VCaP (cell line): ENCODE data around the gene SLC25A34.

Experiments
- H3K27ac ChIP-seq: fragments of 450-650 bp; 2 replicates; pipeline ENCODE4 v1.5.1; 2017
- TF ChIP-seq, protein P1 (sequence below): fragments of 450-650 bp; conservative IDR thresholded peaks from 2 replicates; pipeline ENCODE4 v1.5.1; 2017; ENCODE audit warnings: mild to moderate bottlenecking, moderate library complexity

The SLC25A34 gene

GRCh38 chr1:15757016-15757543 lies 21.0 kb downstream of the SLC25A34 start:
- TF ChIP-seq, protein P1, sequence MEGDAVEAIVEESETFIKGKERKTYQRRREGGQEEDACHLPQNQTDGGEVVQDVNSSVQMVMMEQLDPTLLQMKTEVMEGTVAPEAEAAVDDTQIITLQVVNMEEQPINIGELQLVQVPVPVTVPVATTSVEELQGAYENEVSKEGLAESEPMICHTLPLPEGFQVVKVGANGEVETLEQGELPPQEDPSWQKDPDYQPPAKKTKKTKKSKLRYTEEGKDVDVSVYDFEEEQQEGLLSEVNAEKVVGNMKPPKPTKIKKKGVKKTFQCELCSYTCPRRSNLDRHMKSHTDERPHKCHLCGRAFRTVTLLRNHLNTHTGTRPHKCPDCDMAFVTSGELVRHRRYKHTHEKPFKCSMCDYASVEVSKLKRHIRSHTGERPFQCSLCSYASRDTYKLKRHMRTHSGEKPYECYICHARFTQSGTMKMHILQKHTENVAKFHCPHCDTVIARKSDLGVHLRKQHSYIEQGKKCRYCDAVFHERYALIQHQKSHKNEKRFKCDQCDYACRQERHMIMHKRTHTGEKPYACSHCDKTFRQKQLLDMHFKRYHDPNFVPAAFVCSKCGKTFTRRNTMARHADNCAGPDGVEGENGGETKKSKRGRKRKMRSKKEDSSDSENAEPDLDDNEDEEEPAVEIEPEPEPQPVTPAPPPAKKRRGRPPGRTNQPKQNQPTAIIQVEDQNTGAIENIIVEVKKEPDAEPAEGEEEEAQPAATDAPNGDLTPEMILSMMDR, result no peak
- no peak overlapping the region; the same call in 1 of the 2 replicates for H3K27ac ChIP-seq

DNA sequence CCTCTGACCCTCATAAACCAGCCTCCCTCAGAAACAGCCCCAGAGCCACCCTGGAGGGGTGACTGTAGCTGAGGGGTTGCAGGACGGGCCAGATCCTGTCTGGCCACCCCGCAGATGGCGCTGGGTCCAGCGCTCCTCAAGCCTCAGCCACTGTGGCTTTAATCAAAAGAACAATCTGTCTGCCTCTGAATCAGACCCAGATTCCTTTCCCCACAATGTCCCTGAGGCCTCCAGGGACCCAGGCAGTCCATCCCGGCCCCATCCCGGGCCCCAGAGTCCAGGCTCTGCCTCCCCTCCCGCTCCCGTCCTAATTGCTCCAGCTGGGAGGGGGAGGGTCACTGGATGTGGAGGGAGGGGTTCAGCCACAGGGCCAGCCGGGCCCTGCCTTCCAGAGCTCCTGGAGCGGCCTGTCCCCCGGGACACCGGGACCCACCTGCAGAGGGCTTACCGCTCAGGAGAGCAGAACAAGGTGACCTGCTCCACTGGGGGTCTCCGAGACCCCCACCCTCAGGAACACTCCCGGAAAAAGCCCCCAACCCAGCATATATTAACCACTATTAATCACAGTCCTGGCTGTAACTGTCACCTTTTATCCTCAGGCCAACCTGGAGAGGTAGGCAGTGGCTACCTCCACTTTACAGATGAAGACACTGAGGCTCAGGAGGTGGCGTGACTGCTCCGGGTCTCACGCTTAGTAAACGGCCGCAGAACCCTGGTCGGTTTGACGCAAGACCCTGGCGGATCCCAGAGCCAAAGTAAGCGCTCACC lies 21.7 kb downstream of the SLC25A34 start:
- H3K27ac ChIP-seq, result no peak overlapping the region; the same call in 1 of the 2 replicates
- TF ChIP-seq, protein P1, result no peak

DNA sequence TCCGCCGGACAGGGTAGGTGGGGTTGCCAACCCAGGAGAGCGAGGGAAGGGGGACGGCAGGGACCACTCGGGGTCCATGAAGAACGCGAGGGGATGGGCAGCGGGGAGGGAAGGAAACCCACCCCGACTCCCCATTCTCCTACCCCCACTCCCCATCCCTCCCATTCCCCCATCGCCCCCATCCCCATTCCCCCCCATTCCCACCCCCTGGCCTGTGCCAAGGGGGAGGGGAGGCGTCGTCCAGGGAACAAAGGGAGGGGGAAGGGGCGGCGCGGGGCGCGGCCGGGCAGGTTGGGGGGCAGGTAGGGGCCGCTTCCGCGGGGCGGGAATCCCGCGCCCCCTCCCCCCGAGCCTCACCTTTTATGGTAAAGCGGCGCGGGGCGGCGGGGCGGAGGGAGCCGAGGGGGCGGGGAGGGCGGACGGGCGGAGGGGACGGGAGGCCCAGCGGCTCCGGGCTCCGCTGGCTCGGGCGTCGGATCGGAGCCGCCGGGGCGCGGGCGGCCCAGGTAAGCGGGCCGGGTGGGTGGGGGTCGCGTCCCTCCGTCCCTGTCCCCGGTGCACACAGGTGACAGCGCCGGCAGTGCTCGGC lies 22.4 kb downstream of the SLC25A34 start, which contains the start of gene FBLIM1:
Gene FBLIM1 (plus strand): TSS at position 453 of the 589 bp plus-strand sequence. CDS start 6,189 bp downstream, outside the sequence.
- H3K27ac ChIP-seq, result peak within 1 kb of the TSS; percentile 71; the same call in 1 of the 2 replicates
- TF ChIP-seq, protein P1, result no peak

GRCh38 chr1:15758953-15759661 lies 23.0 kb downstream of the SLC25A34 start:
- TF ChIP-seq, protein P1, result no peak
- peak overlapping the region; percentile 71; the same call in 1 of the 2 replicates for H3K27ac ChIP-seq

- TF ChIP-seq, protein P1, result no peak
- no peak overlapping the region for H3K27ac ChIP-seq
These were observed 24.6 kb downstream of the SLC25A34 start for GRCh38 chr1:15760520-15761211.

DNA sequence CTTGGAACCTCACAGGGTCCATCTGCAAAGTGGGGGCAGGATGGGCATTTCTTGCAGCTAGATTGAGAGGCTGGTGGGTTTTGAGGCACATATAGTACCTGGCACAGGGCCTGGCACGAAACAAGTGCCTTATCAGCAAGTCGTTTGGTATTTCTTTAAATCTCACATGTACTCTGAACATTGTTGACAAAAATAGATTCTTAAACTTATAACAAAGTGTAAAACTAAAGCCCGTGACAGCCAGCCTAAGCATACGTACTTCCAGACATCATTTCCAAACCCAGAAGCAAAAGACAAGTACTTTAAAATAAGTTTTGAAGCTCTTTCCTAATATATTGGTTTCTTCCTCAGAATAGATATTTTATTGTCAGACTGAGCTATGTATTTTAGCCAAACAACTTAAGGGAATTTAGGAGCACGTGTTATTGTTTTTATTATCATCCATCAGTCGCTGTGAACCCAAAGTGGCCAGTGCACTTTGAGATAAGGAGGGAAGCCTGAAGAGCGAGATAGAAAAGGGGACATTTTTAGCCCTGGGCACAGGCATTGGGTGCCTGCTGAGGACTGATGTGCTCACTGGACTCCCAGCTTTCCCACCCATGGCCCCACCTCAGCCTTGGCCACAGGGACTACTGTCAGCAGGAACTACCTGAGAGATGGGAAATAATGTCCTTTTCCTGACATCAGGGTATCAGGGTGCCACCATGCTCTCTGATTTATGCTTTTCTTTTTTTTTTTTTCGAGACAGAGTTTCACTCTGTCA lies 25.5 kb downstream of the SLC25A34 start:
- H3K27ac ChIP-seq, result no peak overlapping the region
- TF ChIP-seq, protein P1, result no peak
